Stimulated activated CD8-positive, alpha-beta memory T cell treated with anti-CD3 and anti-CD28 coated beads, Interleukin-12 subunit alpha, Interleukin-12 subunit beta, amount 100 ng/mL, for 24 hours (primary cell): Measurements from ENCODE around the gene NRXN2.

Experiments
- DNase-seq: peaks from one replicate; pipeline ENCODE4 v3.0.0-alpha.2; 2020; ENCODE audit errors: extremely low read depth

NRXN2 gene

DNA sequence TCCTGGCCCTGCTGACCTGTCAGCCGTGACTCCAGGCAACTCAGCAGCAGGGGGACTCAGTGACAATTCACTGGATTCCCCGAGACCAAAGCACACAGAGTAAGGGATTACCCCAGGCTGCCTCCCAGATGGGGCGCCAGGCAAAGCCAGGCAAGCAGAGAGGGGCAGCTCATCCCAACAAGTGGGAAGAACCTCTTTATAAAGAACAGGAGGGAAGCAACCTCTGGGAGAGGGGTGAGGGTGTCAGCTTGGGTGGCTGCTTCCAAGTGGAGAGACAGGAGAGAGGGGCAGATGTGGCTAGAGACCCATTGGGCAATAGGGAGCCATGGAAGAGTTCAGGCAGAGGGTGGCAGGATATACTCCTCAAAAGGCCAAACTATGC lies 130.8 kb downstream of the NRXN2 start:
- DNase-seq: no peak

DNA sequence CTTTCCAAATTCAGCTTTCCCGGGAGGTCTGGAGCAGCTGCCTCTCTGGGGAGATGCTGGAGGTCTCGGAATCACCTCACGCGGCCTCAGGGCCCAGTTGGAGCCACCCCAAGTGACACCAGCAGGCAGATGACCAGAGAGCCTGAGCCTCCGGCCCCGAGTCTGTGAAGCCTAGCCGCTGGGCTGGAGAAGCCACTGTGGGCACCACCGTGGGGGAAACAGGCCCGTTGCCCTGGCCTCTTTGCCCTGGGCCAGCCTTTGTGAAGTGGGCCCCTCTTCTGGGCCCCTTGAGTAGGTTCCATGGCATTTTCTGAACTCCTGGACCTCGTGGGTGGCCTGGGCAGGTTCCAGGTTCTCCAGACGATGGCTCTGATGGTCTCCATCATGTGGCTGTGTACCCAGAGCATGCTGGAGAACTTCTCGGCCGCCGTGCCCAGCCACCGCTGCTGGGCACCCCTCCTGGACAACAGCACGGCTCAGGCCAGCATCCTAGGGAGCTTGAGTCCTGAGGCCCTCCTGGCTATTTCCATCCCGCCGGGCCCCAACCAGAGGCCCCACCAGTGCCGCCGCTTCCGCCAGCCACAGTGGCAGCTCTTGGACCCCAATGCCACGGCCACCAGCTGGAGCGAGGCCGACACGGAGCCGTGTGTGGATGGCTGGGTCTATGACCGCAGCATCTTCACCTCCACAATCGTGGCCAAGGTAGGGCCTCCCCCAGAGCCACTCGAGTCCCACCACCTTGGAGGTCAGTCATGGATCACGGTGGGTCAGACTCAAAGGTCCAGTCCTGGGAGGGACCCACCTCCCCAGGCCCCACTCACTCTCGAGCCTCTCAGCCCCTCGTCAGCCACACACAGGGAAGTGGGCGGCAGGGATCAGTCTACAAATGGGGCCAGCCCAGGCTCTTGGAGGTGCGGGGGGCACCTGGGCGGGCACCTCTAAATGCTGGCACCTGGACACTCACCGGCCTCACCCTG lies 131.5 kb downstream of the NRXN2 start:
- DNase-seq: no peak

DNA sequence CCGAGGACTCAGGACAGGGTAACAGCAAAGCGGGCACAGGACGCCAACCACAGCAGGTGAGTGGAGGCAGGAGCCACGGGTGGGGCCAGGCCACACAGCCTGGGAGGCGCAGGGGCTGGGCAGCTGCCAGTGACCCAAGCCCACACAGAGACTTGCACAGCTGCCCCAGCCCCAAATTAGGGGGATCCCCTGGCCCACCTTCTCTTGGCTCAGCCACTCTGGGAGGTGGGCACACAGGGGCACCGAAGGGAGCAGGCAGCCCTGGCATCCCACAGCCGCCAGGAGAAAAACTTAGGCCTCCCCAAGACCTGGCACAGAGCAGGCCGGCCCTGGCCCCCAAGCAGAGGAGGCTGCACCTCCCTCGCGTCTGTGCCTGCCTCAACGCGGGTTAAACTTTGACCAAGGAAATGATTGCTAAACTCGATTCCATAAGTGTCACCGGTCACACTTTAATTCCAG lies 132.2 kb downstream of the NRXN2 start, which contains the start of gene SLC22A12:
Gene SLC22A12 (plus strand): TSS at position 458 of the 459 bp plus-strand sequence. CDS start 337 bp downstream, outside the sequence.
- no peak for DNase-seq

DNA sequence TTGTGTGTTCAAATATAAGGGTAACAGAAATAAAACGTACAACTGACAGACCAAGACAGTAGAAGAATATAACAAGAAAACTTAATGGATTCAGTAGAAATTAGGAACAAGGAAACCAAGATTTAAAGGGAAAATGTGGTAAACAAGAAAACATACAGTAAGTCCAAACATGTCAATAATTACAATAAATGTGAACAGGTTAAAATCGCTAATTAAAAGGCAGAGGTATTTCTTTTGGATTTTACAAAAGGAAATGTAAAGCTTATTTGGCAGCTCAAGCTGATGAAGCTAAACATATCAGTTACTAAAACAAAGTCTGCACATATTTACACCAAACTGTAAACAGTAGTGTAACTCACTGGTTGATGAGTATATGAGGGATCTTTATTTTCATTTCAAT lies 134.3 kb downstream of the NRXN2 start:
- DNase-seq: no peak

DNA sequence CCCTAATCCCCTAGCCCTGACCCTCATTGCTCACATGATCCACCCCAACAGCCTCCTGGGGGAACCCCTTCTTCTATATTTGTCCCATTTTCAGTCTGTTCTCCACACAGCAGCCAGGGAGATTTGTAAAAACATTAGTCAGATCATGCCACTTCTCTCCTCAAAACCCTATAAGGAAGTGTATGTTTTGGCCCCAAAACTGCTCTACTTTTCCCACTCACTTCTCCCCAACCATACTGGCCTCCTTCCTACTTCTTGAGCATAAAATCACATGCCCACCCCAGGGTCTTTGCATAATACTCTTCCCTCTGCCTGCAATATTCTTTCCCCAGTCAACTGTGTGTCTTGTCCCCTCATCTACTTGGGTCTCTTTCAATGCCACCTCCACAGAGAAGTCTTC lies 136.6 kb downstream of the NRXN2 start:
- DNase-seq: no peak

DNA sequence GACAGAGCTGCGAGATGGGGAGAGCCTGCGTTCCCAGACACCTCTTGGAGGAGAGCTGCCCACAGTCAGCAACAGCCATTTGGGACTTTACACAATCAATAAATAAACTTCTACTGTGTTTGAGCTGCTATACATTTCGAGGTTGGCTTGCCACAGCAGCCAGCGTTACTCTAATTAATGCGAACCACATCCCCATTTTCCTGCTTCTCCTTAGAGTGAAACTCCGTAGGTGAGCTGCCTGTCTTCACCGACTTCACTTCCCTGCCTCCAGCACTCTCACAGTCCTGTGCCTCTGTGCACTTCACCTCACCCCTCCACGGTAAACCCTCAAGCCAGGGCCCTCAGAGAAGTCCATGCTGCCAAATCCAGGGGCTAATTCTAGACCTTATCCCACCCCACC lies 137.8 kb downstream of the NRXN2 start:
- no peak for DNase-seq

DNA sequence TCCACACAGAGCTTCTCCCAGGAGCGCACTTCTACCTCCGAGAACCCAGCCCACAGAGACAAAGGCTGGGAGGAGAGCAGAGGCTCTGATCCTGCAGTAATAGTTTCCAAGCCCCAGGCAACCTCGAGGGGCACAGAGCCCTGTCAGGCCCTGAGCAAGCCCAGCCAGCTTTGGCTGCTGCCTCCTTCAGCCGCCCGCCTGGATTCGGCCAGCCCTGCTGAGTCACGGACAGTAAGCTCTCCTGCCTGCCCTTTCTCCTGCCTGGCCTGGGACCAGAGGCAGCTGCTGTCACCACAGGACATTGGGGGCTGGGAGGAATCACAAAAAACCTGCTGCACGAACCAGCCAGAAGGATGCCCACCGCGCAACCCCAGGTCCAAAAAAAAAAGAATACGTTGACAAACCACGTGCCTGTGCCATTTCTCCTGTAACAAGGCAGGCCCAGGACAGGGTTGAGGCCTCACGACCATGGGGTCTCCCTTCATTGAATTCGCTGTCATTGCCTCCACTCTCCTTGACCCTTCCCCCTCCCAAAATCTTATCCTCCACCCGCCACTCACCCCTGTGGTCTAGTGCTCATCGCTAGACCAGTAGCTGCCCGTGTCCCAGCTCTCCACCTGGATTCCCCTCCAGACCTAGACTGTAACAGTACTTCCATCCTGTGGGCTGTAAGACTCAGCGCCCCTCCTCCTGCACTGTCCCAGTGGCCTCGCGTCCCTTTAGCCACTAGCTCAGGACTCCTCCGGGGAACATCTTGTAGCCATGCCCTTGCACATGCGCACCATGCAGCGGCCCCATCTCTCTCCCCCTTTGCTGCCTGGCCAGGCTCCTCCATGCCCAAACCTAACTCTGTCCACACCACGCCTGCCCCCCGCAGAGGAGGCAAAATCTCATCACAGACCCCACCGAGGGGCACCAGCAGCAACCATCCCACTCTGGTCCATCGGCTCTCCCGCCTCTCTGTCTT lies 139.4 kb downstream of the NRXN2 start:
- DNase-seq: no peak

DNA sequence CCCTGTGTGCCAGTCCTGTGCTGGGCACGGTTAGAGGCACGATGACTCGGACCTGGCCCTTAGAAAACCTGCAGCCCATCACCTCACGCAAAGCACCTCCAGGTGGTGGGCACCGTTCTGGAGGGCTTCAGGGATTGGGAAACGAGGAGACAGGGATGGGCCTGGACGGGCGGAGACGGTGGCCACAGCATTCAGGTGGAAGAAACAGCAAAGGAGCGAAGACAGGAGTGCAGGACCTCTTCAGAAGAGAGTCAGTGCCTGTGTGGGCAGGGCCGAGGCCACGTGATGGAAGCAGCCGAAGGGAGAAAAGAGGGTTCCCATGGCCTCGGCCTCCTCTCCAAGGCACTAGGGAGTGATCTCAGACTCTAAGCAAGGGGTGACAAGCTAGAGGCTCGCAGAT lies 140.1 kb downstream of the NRXN2 start:
- DNase-seq: no peak

DNA sequence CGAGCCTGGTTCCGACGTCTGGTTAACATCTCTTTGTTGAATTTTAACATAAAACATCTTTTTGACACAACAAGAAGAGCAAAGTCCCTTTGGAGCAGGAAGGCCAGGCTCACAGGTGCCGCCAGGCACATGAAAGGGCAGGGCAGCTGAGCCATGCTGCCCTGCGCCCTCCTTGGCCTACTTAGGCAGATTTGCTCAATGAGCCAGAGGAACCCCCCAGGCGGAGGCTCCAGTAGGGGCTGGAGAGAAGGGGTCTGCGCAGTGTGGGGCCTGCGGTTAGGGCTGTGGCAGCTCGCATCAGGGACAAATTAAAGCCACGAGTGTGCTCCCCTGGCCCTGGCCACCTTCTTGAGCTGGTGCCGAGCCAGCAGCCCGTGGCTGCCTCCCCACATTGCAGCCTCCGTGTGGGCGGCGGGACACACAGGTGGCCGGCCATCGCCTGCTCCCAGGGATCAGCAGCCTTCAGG lies 141.9 kb downstream of the NRXN2 start:
- no peak for DNase-seq

DNA sequence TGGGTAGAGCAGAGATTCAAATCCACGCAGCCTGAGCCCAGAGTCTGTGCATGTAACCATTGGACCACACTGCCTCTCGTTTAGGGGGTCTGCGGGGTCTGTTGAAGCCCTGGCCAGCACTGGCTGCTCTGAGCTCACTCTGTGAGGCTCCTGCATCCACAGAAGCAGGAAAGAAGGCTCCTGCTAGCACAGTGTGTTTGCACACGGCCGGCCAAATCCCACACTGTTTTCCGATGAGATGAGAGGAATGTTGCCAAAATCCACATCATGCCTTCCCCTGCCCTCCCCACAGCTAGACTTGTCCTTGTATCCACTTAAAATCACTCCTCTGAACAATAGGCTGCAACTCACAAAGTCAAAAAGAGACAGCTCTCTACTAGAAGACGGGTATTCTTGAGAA lies 142.6 kb downstream of the NRXN2 start:
- DNase-seq: no peak

DNA sequence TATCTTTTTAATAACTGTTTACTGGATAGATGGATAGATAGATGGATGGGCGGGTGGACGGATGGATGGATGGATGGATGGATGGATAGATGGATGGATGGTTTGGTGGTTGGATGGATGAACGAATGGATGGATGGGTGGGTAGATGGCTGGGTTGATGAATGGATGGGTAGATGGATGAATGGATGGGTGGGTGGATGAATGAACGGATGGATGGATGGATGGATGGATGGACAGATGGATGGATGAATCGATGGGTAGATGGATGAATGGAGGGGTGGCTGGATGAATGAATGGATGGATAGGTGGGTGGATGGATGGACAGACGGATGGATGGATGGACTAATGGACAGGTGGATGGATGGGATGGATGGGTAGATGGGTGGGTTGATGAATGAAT lies 145.8 kb downstream of the NRXN2 start:
- DNase-seq: no peak

DNA sequence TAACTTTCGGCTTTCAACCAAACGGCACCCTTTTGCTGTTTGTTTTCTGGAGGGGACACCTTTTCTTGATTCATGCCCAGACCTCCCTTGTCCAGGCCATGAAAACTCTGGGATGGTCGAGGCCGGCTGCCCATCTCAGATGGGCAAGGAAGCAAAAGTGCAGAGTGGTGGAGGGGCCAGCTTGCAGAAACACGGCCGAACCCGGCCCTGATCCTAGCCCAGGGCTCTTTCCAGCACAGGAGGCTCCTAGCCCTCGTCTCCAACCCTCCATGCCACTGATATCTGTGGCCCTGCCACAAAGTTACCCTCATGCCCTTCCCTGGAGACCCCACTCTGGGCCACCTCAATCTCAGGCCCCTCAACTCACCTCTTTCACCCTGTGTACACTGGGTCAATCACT lies 150.9 kb downstream of the NRXN2 start:
- no peak for DNase-seq

DNA sequence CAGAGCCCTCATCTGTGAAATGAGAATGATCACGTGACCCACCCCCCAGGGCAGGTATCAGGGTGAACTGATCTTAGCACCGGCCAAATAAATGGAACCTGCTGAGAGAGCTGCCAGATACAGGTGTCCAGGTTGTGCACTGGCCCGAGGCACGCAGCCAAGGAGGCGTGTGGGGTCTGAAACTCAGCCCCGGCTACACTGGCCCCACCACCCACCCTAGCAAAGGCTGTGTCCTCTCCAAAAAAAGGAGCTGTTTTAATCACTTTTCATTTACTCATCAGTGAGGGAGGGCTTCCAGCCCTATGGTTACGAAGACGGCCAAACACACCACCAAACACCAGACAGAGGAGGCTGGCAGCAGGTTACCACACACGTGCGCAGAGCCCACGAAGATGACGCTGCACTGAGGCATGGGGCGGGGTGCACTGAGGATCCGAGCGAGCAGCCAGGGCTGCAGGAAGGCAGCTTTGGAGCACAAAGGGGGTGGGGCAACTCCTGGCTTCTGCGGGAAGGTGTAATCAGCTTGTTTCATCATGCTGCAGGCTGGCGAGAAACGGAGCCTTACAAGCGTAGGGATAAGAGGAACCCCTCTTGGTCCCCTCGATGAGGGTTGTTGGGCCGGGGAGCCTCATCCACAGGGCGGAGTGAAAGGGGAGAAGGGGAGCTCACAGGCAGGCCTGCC lies 151.4 kb downstream of the NRXN2 start:
- no peak for DNase-seq

DNA sequence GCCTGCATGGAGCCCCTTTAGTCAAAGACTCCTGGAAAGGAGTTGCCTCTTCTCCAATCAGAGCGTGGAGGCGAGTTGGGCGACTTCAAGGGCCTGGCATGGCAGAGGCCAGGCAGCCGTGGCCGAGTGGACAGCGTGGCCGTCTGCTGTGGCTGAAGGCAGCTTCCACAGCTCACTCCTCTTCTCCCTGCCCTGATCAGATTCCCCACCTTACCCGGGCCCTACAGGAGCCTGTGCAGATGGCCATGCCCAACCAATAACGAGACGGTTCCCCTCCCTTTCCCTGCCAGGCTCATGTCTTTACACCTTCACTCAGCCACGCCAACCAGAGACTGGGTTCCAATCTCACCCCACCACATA lies 152.0 kb downstream of the NRXN2 start:
- no peak for DNase-seq

DNA sequence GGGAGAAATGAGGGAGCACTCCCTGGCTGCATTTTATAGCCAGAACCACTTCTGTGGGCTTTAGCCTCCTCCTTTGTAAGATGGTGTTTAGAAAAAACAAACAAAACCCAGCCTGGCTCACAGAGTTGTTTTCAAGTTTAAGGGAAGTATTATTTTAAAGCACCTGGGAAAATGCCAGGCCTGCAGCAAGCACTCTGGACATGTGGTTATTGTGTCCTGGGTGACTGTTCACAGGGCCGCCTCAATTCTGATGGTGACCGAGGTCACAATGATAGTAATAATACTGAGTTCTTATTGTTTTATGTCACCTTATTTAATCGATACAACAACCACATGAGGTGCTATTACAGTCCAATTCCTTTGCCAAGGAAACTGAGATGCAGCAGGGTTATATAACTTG lies 152.7 kb downstream of the NRXN2 start:
- DNase-seq: no peak

DNA sequence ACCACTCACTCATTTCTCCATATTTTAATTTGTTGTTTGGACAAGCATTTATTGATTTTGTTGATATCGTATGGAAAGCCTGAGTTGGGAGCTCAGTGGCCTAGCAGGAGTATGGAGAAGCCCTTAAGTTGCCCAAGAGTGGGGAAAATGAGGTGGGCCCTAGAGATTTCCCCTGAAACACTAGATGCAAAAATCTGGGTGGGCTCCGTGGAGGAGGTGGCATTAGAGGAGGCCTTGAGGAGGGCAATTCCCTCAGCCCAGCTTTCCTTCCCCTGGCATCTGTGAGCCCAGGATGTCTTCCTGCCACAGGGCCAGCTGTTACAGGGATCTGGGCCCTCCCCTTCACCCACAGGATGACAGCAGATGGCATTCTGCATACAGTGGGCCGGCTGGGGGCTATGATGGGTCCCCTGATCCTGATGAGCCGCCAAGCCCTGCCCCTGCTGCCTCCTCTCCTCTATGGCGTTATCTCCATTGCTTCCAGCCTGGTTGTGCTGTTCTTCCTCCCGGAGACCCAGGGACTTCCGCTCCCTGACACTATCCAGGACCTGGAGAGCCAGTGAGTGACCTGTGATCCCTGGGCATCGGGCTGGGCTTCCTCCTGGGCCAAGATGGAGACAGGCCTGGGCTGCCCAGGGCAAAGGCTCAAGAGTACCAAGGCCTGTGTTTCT lies 153.6 kb downstream of the NRXN2 start:
- no peak for DNase-seq

DNA sequence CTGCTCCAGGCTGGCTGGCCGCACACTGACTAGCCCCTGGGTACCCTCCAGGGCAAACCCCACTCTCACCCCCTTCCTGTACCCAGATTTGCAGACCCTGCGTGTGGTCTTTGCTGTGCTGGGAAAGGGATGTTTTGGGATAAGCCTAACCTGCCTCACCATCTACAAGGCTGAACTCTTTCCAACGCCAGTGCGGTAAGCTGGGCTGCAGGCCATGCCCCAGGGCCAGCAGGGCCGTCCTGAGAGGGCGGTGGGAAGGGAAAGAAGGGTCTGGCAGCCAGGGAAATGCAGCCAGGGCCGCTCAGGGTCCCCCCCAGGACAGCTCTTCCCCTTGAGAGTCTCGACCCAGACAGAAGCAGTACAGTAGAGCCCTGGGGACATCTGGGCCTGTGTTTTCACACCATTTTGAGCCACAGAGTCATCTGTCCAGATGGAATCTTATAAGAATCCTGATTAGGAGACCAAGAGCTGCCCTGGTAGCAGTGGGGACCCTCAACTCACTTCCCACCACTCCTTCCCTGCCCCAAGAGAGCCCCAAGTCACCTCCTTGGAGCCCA lies 154.3 kb downstream of the NRXN2 start:
- DNase-seq: no peak

DNA sequence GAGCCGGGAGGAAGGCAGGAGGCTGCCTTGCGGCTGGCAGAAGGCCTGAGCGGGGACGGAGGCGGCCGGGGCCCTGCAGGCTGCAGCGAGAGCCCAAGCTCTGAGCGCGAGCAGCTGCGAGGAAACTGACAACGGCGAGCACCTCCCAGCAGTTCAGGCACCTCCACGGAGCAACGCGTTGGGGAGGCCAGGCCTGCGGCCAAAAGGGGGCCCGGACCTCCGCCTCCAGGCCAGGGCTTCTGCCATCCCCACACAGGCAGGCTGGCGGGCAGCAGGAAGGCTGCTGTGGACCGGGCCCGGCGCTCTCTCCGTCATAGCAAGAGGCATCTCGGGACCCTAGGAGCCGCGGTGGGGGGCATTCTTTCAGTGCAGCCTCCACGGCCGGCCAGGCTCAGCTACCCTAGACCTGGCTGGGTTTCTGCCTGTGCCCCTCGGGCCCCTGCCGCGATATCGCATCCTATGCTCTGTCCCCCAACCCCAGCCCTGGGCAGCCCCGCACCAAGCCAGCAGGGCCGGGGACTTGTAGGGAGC lies 154.9 kb downstream of the NRXN2 start:
- DNase-seq: no peak

DNA sequence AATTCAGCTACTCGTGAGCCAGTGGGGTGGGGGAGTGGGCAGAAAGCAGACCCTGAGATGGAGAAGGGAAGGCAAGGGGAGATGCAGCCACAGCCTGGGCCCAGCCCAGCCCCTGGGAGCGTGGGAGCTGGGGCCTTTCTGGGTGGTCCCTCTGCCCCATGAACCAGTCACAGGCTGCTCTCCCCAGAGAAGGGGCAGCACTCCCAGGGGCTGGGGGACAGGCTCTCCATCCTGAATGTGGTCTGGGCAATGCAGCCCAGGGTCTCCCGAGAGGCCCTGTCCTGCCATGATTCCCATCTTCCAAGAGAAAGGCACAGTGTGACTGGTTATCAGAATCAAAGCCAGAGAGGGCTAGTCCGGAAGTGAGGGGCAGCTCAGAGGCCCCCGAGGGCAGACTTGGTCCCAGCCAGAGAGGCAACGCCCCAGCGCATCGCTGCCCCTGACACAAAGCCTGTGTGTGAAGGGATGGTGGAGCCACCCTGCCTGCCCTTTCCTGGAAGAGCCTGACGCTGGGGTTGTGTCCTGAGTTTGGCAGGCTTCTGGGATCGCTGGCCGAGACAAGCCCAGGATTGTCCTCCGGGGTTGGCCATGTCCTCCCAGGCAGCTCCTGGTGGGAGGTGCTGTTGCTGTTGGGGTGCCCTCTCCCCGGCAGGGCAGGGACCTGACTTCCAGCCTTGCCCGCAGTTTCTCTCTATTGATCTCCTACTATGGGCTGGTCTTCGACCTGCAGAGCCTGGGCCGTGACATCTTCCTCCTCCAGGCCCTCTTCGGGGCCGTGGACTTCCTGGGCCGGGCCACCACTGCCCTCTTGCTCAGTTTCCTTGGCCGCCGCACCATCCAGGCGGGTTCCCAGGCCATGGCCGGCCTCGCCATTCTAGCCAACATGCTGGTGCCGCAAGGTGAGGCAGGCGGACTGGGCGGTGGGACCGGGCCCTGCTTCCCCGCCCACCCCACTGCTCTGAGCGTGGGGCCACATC lies 155.8 kb downstream of the NRXN2 start:
- no peak for DNase-seq
